ENCODE results near the gene KCNT1. TPM values are rescaled to one million over a fixed set of nuclear protein-coding genes. Genes with fewer than 3 reads are reported as not detected.
"Not testable (repeated sequence)": the region's sequence is repeated elsewhere in the genome, so short reads cannot be mapped to it uniquely, and the experiment has no call there.

KCNT1 gene
- total RNA-seq, 1 donor from 2014 or later, result not detected

DNA sequence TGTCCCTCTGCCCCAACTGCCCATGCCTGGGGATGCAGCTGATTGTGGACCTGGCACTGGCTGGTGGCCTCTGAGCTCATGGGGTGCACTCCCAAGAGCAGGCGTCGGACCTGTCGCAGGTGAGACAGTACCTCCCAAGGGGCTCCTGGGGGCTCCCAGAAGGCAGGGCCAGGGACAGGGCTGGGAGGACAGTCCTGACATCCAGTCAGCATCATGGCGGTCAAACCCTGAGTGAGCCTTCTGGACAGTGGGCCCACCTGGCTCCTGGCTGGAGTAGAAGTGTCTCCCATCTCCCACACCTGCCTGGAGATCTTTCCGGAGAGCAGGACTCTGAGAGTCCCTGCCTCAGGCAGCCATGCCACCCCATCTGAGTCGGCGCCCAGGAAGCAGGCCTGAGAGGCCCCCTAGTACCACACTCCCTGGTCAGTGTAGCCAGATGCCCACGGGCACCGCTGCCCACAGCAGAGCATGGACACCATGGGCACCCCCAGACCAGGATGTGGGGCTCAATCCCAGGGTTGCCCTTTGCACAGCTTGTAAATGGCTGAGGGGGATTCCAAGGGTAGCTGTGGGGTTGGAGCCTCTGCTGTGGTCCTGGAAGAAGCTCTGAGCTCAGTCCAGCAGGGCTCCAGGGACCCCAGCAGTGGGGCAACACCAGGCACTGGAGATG is 32.2 kb upstream of the KCNT1 start:
- no peak for DNase-seq (ENCODE audit: low spot score)
- peaks cover 9% of the 10 kb centered on the region for H3K27me3 Mint-ChIP-seq (ENCODE audit: unreplicated experiment)
- H3K4me1 Mint-ChIP-seq (ENCODE audit: unreplicated experiment), result no peaks in the 10 kb centered on the region
- H3K9me3 Mint-ChIP-seq (ENCODE audit: unreplicated experiment), result no peaks in the 10 kb centered on the region
- peaks cover 8% of the 10 kb centered on the region for H3K36me3 Mint-ChIP-seq (ENCODE audit: low read depth, unreplicated experiment)
- TF ChIP-seq, protein P1, sequence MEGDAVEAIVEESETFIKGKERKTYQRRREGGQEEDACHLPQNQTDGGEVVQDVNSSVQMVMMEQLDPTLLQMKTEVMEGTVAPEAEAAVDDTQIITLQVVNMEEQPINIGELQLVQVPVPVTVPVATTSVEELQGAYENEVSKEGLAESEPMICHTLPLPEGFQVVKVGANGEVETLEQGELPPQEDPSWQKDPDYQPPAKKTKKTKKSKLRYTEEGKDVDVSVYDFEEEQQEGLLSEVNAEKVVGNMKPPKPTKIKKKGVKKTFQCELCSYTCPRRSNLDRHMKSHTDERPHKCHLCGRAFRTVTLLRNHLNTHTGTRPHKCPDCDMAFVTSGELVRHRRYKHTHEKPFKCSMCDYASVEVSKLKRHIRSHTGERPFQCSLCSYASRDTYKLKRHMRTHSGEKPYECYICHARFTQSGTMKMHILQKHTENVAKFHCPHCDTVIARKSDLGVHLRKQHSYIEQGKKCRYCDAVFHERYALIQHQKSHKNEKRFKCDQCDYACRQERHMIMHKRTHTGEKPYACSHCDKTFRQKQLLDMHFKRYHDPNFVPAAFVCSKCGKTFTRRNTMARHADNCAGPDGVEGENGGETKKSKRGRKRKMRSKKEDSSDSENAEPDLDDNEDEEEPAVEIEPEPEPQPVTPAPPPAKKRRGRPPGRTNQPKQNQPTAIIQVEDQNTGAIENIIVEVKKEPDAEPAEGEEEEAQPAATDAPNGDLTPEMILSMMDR (IDR thresholded peaks at IDR 0.05; ENCODE audit: unreplicated experiment), result no peak
- no peak overlapping the region for H3K27ac Mint-ChIP-seq (ENCODE audit: unreplicated experiment)
- no peak overlapping the region for H3K4me3 Mint-ChIP-seq (ENCODE audit: unreplicated experiment)

DNA sequence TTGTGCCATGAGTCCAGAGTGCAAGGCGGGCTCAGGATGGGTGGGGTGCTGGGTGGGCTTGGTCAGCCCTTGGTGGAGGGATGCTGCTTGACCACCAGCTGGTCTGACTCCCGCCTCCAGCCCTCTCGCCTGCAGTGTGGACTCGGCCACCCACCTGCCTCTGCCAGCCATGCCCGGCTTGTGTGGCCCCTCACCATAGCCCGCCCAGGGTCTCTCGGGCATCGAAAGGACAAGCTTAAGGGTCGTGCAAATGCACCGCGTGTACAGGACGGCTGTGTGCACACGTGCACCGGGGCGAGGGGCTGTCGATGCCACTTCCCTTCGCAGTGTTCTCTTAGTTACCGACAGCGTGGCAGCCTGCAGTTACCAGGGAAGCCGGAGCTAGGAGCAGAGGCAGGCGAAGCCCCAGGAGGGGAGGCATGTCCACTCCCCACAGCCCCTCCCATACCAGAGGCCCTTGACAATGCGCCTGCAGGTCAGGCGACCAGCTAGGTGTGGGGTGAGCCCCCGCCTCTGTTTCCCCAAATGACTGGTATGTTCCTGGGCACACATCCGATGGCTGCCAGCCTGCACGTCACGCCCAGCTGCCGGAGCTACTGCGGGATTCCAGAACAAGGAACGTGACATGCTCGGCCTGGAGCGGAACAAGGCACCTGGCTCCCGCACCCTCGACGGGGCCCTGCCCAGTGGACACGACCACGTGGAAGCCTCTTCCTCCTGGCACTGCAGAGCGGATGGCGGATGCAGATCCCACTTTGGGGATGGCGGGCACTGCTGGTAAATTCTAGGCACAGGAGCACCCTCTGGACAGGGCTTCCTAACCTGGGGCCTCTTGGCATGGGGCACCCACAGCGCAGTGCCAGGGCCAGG is 31.0 kb upstream of the KCNT1 start:
- TF ChIP-seq, protein P1 (IDR thresholded peaks at IDR 0.05; ENCODE audit: unreplicated experiment), result no peak
- H3K27ac Mint-ChIP-seq (ENCODE audit: unreplicated experiment), result no peak overlapping the region
- H3K9me3 Mint-ChIP-seq (ENCODE audit: unreplicated experiment), result no peaks in the 10 kb centered on the region
- no peak overlapping the region for H3K4me3 Mint-ChIP-seq (ENCODE audit: unreplicated experiment)
- H3K36me3 Mint-ChIP-seq (ENCODE audit: low read depth, unreplicated experiment), result peaks cover 8% of the 10 kb centered on the region
- peaks cover 7% of the 10 kb centered on the region for H3K27me3 Mint-ChIP-seq (ENCODE audit: unreplicated experiment)
- no peak for DNase-seq (ENCODE audit: low spot score)
- H3K4me1 Mint-ChIP-seq (ENCODE audit: unreplicated experiment), result no peaks in the 10 kb centered on the region

DNA sequence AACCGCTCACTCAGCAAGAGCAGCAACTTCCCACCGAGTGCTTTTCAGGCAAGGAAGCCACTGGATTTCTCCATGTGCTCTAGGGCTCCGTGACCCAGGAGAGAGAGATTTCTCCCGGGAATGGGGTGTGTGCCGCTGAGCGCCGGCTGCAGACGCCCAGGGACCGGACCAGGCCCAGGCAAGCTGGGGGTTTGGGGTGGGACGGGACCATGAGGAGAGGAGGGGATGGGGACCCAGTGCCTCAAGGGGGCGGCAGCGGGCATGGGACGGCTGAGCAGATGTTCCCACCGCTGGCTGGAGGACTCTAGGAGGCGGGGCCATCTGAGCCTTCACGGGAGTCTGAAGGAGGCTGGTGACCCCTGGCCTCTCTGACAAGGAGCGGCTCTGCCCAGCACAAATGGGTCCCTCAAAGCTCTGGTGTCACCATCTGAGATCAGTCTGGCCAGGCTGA is 30.4 kb upstream of the KCNT1 start:
- Mint-ChIP-seq H3K36me3 (ENCODE audit: low read depth, unreplicated experiment) (peaks cover 8% of the 10 kb centered on the region), H3K27me3 (ENCODE audit: unreplicated experiment) (peaks cover 7% of the 10 kb centered on the region), H3K4me3 (ENCODE audit: unreplicated experiment) (no peak overlapping the region), H3K4me1 (ENCODE audit: unreplicated experiment) (no peaks in the 10 kb centered on the region), H3K9me3 (ENCODE audit: unreplicated experiment) (no peaks in the 10 kb centered on the region), H3K27ac (ENCODE audit: unreplicated experiment) (no peak overlapping the region)
- no peak for DNase-seq (ENCODE audit: low spot score)
- TF ChIP-seq, protein P1 (IDR thresholded peaks at IDR 0.05; ENCODE audit: unreplicated experiment), result no peak

DNA sequence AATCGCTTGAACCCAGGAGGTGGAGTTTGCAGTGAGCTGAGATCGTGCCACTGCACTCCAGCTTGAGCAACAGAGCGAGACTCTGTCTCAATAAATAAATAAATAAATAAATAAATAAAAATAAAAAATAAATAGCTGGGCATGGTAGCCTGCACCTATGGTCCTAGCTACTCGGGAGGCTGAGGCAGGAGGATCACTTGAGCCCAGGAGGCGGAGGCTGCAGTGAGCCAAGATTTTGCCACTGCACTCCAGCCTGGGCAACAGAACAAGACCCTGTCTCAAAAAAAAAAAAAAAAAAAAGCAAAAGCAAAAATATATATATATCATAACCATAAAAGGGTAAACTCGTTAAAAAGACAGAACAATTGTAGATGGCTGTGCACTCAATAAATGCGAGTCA is 29.2 kb upstream of the KCNT1 start:
- DNase-seq (ENCODE audit: low spot score); H3K36me3 Mint-ChIP-seq (ENCODE audit: low read depth, unreplicated experiment); H3K9me3 Mint-ChIP-seq (ENCODE audit: unreplicated experiment); H3K27ac Mint-ChIP-seq (ENCODE audit: unreplicated experiment); H3K4me1 Mint-ChIP-seq (ENCODE audit: unreplicated experiment); H3K4me3 Mint-ChIP-seq (ENCODE audit: unreplicated experiment): not testable (repeated sequence)
- H3K27me3 Mint-ChIP-seq (ENCODE audit: unreplicated experiment), result peaks cover 10% of the 10 kb centered on the region

DNA sequence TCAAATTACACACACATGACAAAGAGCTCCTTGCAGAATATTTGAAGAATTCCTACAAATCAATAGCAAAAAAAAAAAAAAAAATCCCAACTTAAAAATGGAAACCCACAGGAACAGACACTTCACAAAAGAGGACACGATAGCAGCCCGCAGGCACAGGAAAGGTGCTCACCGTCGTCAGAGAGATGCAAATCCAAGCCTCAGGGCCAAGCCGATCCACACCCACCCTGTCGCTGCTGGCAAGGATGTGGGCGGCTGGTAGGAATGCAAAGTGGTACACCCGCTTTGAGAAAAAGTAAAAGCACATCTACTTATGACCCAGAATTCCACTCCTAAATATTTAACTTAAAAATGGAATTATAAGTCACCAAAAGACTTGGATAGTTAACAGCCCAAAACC is 28.0 kb upstream of the KCNT1 start:
- peaks cover 10% of the 10 kb centered on the region for H3K27me3 Mint-ChIP-seq (ENCODE audit: unreplicated experiment)
- H3K36me3 Mint-ChIP-seq (ENCODE audit: low read depth, unreplicated experiment), result peaks cover 4% of the 10 kb centered on the region
- H3K4me1 Mint-ChIP-seq (ENCODE audit: unreplicated experiment), result no peaks in the 10 kb centered on the region
- H3K4me3 Mint-ChIP-seq (ENCODE audit: unreplicated experiment), result no peak overlapping the region
- H3K9me3 Mint-ChIP-seq (ENCODE audit: unreplicated experiment), result no peaks in the 10 kb centered on the region
- no peak overlapping the region for H3K27ac Mint-ChIP-seq (ENCODE audit: unreplicated experiment)
- no peak for DNase-seq (ENCODE audit: low spot score)
- TF ChIP-seq, protein P1 (IDR thresholded peaks at IDR 0.05; ENCODE audit: unreplicated experiment), result no peak
